Stimulated activated CD4-positive, alpha-beta T cell treated with anti-CD3 and anti-CD28 coated beads, Interleukin-15, amount 100 ng/mL, for 1 hour (primary cell): Measurements from ENCODE around the gene ZNF331.
A peak's percentile ranks its signal among the peaks of the same experiment; 100 is the strongest.

Experiments
- DNase-seq, 2 donors: peaks; one replicate each; pipeline ENCODE4 v3.0.0-alpha.2; 2020; ENCODE audit warnings: low read depth in 1 of 2, low spot score in 1 of 2

ZNF331 gene

DNA sequence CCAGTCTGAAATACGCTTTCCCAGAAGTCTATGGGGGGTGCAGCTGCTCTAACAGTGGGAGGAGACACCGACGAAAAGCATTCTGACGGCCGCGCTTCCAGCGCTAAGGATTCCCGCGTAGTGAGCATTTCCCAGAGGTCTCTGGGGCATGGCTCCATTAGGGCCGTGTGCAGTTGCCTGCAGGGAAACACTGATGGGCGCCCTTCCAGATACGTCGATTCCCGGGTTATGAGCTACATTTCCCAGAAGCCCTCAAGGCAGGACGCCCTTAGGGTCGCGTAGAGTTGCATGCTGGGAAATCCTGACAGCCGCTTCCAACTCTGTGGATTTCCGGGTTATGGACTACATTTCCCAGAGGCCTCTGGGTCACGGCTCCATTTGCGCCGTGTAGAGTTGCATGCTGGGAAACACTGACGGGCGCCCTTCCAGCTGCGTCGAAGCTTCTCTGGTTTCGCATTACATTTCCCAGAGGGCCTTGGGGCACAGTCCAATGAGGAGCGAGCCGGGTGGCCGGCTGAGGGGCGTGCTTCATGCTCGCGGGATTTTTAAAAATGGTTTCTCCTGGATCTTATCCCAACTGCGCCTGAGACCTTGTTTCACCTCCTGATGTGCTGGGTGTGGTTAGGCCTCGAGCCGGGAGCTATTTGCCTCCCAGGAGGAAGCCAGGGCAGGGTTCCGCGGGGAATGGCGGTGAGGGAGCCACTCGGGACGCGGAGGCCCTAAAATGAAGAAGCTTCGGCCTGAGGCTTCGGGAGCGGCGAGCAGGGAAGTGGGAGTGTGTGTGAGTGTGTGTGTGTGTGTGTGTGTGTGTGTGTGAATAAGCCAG lies 17.2 kb upstream of the ZNF331 start:
- DNase-seq, result peak; percentile 67 to 78

DNA sequence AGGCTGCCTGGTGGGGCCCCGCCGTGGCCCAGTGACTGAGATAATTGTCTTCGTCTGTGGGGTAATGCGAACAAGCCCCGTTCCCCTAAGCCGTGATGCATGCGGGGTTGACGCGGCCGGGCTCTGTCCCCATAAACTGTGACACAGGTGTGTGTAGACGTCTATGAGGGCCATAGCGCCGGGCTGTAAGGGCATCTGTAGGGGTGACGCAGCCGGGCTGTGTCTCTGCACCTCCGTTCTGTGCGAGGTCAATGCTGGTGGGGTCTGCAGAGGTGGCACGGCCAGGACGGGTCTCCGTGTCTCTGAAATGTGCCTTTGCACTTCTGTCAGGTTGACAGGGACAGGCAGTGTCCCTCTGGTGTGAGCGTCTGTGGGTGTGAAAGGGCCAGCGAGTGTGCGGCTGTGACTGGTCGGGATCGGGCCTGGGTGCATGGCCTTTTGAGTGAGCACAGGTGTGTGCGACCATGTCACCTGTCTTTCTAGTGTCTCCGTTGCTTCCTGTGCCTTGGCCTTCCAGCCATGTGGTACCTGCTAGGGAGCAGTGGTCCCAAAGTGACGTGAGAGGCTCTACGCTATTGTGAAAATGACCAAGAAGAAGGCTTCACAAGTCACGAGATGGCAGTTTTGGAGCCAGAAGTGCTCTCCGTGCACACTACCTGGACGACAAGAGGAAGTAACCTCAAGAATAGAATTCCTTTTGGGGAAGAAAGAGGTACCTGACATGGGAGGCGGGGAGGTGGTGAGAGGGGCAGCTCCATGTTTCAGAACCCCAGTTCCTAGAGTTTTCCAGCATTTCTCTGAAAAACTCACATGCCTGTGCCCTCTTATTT lies 16.4 kb upstream of the ZNF331 start:
- no peak for DNase-seq

DNA sequence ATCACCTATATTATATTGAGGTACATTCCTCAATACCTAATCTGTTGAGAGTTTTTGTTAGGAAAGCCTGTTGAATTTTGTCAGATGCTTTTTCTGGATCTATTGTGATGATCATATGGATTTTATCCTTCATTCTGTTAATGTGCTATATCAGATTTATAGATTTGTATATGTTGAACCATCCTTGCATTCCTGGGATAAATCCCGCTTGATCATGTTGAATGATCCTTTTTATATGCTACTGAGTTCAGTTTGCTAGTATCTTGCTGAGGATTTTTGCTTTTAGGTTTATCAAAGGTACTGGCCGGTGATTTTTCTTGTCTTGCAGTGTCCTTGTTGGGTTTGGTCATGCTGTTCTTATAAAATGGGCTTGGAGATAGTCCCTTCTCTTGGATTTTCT lies 12.0 kb upstream of the ZNF331 start:
- DNase-seq, result no peak

DNA sequence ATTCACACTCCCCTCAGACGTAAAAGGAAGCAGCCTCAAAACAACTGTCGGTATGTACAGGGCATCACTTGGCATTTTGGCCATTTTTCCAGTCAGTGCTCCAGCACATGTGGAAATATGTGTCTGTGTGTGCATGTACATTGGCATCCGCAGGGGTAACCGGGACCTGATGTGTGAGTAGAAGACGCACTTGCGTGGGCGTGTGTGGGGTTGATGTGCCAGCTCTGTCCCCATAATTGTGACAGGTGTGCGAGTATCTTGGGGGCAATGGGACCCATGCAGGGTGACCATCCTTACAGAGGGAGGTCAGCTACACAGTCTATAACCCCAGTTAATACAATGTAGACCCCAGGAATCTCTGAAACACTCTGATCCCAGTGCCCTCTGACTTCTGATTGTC lies 7.3 kb upstream of the ZNF331 start:
- DNase-seq, result no peak

DNA sequence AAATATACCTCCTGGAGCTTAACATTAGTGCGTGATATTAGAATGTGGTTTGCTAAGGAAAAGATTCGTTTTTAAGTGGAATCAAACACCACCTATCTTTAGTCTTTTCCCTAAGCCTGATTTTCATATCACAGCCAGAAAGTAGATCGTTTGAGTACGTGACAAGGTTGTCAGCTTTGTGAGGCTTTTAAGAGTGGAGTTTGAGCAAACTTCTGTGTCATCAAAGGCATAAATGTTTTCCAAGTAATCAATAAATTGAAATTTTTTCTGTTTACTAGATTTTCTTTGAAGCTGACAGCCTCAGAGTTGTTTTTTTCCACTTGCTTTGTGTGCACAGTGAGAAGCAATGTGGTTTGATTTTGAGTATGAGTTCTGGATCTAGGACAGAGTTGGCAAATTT lies 6.5 kb upstream of the ZNF331 start:
- no peak for DNase-seq

DNA sequence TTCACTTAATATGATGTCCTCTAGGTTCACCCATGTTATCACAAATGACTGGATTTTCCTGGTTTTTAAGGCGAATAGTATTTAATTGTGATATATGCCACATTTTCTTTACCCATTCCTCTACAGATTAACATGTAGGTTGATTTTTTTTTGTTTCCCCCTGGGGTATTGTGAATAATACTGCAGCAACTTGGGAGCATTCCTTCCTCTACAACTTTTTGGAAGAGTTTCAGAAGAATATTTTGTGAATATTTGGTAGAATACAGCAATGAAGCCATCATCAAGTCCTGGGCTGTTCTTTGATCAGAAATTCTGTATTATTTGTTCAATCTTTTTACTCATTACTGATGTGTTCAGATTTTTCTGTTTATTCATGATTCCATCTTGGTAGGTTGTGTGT lies 5.6 kb upstream of the ZNF331 start:
- DNase-seq, result no peak

DNA sequence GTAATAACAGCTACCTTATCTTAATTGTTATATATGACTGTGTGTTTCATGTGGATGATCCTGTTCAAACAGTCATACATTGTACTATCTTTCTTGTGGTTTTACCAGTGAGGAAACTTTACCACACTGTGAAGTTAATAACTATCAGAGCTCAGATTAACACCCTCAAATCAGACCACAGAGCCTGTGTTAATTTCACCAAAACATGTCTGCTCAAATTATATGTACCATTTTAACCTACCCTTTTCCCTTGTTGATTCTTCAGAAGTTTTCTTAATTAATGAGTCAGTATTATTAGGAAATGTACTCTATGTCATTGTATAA lies 1.8 kb upstream of the ZNF331 start:
- DNase-seq, result no peak

DNA sequence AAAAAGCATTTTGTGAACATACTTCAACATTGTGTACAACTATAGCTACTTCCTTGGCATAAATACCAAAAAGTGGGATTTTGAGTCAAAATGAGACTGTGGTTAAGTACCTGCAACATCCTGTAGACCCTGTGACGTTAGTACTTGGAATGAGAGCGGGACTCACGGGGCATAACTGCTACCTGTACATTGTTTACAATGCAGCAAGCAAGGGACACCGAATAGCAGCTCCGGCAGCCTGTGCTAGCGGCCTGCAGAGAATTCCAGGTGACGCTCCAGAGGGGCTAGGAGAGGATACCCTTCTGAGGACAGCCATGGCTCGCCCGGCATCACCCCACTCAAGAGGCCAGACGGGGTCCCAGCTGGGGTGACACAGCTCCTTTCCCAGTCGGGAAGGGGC lies 824 bp upstream of the ZNF331 start:
- DNase-seq, result no peak

DNA sequence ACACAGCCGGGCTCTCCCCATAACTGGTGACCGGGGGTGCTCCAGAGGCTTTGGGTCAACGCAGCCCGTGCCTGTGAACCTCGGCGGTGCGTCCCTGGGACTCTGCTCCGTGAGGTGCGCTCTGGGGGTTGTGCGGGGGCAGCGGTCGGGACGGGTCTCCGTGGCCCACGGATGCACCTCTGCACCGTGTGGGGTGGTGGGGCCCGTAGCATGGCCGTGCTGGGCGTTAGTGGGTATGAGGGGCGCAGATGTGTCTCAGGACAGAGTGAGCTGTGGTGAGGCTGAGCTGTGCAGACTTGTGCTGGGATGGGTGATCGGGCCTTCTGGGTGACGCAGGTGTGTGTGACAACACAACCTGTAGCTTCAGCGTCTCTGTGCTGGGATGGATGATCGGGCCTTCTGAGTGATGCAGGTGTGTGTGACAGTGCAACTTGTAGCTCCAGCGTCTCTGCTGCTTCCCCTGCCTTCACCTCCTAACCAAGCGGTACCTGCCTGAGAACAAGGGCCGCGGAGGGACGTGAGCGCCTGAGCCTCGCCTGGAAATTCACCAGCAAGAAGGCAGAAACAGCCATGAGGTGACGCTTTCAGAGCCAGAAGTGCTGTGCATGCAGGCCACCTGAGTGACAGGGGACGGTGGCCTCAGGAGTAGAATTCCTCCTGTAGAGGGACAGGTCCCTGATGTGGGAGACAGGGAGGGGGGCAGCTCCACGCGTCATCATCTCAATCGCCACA lies 599 bp downstream of the ZNF331 start:
- DNase-seq, result no peak

DNA sequence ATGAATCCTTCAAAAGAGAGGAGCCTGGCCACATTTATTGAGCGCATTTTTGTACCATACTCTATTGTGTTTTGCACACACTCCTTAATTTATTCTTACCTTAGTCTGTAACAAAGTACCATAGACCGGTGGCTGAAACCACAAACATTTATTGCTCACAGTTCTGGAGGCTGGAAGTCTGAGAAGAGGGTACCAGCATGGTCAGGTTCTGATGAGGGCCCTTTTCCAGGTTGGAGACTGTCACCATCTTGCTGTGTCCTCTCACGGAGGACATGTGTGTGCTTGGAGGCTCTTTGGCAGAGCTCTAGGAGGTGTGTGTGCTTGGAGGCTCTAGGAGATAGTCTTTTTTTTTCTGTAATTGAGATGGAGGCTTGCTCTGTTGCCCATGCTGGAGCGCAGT lies 2.1 kb downstream of the ZNF331 start:
- no peak for DNase-seq

DNA sequence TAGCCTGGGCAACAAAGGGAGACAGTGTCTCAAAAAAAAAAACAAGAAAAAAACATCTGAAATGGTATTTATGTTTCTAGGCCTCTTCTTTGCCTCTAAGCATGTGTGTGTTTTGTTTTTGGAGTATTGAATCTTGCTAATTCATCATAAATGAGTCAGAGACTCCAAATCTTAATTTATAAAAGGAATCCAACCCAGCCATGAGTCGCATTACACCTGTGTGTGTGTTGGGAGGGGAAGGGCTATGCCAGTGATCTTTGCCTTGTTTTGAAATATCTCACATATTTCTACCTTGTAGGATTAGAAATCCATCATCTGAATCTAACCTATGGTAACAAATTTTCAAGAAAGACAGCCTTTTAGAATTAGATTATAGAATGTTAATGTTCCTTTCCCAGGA lies 4.0 kb downstream of the ZNF331 start:
- DNase-seq, result no peak

DNA sequence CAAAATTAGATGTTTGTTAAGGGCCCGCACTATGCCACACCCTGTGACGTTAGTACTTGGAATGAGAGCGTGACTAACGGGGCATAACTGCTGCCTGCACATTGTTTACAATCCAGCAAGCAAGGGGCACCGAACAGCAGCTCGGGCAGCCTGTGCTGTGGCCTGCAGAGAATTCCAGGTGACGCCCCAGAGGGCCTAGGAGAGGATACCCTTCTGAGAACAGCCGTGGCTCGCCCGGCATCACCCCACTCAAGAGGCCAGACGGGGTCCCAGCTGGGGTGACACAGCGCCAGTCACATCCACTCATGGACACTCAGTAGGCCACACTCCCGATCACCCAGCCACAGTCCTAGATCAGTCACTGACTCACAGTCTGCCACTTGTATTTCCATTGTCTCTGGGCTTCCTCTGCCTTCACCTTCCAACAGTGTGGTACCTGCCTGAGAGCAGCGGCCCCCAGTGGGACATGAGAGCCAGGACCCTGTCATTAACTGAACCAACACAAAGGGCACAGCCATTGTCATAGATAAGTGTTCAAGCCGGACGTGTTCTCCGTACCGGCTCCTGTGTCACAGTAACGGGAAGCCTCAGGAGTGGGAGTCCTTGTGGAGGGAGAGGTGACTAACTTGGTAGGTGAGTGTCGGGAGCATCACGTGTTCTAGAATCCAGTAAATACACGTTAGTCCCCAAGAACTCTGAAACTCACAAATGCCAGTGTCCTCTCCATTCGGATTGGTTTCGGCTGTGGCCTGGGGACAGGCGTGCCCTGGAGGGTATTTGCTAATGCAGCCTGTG lies 7.5 kb downstream of the ZNF331 start:
- no peak for DNase-seq

DNA sequence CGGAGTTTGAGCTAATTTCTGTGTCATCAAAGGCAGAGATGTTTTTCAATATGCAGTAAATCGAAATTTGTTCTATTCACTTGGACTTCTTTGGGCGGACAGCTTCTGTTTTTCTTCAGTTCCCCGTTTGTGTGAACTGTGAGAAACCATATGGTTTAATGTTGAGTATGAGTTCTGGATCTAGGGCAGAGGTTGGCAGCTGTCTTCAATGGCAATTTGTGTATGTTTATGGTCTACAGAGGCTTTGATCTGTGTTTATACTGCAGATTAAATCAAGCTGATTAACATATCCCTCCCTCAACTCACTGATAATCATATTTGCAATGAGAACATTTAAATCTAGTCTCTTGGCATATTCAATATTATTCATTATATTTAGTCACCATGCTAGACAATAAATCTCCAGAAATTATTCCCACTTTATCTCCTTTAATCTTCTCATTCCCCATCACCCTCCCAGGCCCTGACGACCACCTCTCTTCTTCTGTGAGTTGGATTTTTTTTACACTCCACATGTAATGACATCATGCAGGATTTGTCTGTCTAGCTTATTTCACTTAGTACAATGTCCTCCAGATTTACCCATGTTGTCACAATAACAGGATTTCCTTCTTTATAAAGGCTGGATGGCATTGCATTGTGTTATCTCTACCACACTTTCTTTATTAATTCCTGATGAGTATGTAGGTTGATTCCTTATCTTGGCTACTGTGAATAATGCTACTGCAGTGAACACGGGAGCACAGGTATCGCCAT lies 9.0 kb downstream of the ZNF331 start:
- DNase-seq, result no peak

DNA sequence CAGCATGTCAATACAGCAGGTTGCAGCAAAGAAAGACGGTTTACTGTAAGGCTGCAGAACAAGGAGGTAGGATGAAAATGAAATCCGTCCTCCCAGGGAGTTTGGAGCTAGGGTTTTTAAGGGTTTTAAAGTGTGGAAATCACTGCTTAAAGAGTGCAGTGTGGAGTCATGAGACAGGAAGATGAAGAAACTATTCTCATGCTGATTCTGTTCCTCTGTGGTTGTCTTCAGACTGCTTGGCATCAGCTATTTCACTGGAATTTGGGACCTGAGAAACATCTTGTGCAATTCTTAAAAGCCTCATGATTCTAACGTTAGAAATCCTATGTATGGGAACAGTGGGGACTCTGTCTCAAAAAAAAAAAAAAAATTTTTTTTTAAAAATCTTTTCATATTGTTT lies 11.4 kb downstream of the ZNF331 start:
- no peak for DNase-seq

DNA sequence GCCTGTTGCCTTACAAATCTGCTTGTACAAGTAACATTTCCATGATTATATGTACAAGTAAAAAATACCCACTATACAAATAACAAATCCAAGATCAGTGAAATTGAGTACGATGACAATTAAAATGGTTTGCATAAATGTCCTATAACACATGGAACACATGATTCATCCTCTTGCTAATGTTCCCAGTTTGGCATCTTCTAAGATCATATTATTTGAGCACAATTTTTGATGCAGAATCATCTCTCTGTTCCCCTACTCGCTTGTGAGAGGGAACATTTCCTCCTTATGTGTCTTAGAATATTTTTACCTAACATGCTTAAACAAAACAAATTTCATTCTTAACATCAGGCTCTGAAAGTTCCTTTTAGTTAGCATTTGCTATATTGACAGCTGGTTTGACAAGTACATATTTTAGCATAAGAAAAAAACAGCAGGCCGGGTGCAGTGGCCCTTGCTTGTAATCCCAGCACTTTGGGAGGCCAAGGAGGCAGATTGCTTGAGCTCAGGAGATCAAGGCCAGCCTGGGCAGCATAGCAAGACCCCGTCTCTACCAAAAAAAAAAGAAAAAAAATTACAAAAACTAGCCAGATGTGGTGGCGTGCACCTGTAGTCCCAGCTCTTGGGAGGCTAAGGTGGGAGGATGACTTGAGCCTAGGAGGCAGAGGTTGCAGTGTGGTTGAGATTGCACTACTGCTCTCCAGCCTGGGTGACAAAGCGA lies 14.2 kb downstream of the ZNF331 start:
- no peak for DNase-seq

DNA sequence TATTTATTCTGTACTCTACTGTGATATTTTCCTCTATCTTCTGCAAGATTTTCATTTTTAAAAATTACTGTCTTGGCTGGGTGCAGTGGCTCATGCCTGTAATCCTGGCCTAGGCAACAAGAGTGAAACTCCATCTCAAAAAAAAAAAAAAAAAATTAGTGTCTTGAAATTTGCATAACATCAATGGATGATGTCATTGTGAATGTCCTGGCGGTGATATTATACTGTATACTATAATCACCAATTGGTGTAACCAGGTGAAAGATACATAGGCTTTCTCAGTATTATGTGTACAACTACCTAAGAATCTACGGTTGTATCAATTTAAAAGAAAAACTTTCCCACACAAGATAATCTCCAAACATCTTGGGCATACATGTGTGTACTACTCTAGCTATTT lies 15.2 kb downstream of the ZNF331 start:
- DNase-seq, result no peak

DNA sequence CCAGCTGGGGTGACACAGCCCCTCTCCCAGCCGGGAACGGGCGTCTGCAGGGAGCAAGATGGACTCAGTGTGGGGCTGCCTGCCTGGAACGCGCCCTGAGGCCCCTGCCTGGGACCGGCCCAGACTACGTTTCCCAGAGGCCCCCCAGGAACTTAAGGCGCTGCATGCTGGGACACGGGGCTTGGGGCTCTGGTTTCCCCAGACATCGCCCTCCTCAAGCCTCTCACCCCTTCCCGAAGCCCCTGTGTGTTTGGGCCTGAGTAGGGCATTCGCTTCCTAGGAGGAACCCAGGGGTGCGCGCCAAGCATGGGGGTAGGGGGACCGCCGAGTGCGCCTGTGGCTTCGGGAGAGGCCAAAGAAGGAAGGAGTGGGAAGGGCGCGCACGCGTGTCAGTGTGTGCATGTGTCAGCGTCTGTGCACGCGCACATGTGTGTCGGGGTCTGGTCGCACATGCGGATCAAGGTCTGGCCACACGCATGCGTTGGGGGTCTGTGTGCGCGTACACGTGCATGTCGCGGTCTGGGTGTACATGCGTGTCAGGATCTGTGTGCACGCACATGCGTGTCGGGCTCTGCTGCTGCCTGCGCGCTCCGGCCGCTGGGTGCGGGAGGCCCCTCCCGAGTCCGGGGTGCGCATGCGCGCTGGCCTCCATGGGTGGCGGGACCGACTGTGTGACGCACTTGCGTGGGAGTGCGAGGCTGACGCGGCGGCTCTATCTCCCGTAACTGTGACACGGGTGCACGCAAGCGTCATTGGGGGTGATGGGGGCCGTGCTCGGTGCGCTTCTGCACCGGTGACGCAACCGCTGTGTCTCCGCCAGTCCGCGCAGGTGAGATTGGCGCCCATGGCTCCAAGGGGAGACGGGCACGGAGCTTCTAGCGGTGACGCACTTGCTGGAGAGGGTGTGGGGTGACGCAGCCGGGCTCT lies 16.2 kb downstream of the ZNF331 start:
- peak; percentile 80 to 83 for DNase-seq

DNA sequence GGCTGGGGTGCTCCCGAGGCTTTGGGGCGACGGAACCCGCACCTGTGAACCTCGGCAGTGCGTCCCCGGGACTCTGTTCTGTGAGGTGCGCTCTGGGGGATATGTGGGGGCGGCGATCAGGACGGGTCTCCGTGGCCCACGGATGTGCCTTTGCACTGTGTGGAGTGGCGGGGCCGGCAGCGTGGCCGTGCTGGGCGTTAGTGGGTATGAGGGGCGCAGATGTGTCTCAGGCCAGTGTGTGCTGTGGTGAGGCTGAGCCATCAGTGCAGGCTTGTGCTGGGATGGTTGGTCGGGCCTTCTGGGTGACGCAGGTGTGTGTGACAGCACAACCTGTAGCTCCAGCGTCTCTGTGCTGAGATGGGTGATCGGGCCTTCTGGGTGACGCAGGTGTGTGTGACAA lies 16.9 kb downstream of the ZNF331 start:
- no peak for DNase-seq

DNA sequence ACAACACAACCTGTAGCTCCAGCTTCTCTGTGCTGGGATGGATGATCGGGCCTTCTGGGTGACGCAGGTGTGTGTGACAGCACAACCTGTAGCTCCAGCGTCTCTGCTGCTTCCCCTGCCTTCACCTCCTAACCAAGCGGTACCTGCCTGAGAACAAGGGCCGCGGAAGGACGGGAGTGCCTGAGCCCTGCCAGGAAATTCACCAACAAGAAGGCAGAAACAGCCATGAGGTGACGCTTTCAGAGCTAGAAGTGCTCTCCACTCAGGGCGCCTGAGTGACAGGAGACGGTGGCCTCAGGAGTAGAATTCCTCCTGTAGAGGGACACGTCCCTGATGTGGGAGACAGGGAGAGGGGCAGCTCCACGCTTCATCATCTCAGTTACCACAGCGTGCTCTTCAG lies 17.4 kb downstream of the ZNF331 start:
- DNase-seq, result no peak
